ENCODE results near the gene SLC6A18.

DNA sequence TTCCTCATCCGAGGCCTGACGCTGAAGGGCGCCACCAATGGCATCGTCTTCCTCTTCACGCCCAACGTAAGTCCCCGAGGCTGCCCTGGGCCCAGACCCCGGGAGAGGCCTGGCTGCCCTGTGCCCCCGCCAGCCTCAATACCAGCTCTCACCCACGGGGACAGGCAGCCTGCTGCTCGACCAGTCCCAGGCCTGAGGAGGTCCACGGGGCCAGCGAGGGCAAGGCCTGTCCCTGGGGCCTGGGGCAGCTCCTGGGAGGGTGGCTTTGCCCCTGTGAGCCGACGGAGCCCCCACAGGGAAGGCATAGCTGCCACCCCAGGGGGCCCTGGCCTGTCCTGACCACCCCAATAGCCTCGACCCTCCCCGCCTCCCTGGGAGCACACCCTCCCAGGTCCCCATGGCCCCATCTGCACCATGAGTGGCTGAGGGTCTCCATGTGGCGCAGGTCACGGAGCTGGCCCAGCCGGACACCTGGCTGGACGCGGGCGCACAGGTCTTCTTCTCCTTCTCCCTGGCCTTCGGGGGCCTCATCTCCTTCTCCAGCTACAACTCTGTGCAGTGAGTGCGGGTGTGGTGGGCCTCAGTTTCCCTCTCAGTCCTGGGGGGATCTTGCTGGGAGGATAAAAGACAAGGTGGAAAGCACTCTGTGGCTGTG is 11.5 kb upstream of the SLC6A18 start:
- TF ChIP-seq, protein P1, sequence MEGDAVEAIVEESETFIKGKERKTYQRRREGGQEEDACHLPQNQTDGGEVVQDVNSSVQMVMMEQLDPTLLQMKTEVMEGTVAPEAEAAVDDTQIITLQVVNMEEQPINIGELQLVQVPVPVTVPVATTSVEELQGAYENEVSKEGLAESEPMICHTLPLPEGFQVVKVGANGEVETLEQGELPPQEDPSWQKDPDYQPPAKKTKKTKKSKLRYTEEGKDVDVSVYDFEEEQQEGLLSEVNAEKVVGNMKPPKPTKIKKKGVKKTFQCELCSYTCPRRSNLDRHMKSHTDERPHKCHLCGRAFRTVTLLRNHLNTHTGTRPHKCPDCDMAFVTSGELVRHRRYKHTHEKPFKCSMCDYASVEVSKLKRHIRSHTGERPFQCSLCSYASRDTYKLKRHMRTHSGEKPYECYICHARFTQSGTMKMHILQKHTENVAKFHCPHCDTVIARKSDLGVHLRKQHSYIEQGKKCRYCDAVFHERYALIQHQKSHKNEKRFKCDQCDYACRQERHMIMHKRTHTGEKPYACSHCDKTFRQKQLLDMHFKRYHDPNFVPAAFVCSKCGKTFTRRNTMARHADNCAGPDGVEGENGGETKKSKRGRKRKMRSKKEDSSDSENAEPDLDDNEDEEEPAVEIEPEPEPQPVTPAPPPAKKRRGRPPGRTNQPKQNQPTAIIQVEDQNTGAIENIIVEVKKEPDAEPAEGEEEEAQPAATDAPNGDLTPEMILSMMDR (IDR thresholded peaks at IDR 0.05; ENCODE audit: insufficient read depth, low read depth, low read length): no peak
- no peak for TF ChIP-seq EZH2 (IDR thresholded peaks at IDR 0.05; ENCODE audit: insufficient read depth, low read length)
